Suppressor macrophage (primary cell): Measurements from ENCODE around the gene TBX20.
A peak's percentile ranks its signal among the peaks of the same experiment; 100 is the strongest.
"Not testable (repeated sequence)": the region's sequence is repeated elsewhere in the genome, so short reads cannot be mapped to it uniquely, and the experiment has no call there.

Experiments used
- DNase-seq, 4 experiments: peaks; one replicate each; pipeline ENCODE4 v3.0.0-alpha.2; 2020 to 2022

Gene TBX20

GRCh38 chr7:35220176-35220575 is 33.7 kb downstream of the TBX20 start:
- DNase-seq = not testable (repeated sequence)

GRCh38 chr7:35216033-35216432 is 37.9 kb downstream of the TBX20 start:
- DNase-seq = not testable (repeated sequence)

GRCh38 chr7:35215063-35215462 is 38.8 kb downstream of the TBX20 start:
- DNase-seq = not testable (repeated sequence)

GRCh38 chr7:35206924-35207323 is 47.0 kb downstream of the TBX20 start:
- DNase-seq = not testable (repeated sequence)

GRCh38 chr7:35204850-35205249 is 49.0 kb downstream of the TBX20 start:
- not testable (repeated sequence) for DNase-seq

GRCh38 chr7:35204031-35204430 is 49.9 kb downstream of the TBX20 start:
- not testable (repeated sequence) for DNase-seq

- DNase-seq = not testable (repeated sequence)
Observed at GRCh38 chr7:35202353-35202752, 51.5 kb downstream of the TBX20 start.

GRCh38 chr7:35200170-35200569 is 53.7 kb downstream of the TBX20 start:
- not testable (repeated sequence) for DNase-seq

GRCh38 chr7:35198370-35199140 is 55.3 kb downstream of the TBX20 start:
- DNase-seq = not testable (repeated sequence)

- not testable (repeated sequence) for DNase-seq
Observed at GRCh38 chr7:35191571-35191970, 62.3 kb downstream of the TBX20 start.

GRCh38 chr7:35190146-35190773 is 63.6 kb downstream of the TBX20 start:
- DNase-seq = not testable (repeated sequence)

GRCh38 chr7:35186751-35187150 is 67.1 kb downstream of the TBX20 start:
- DNase-seq = not testable (repeated sequence)

- DNase-seq = peak in 1 of 4 experiments; percentile 4
Observed at GRCh38 chr7:35185908-35186731, 67.8 kb downstream of the TBX20 start.

GRCh38 chr7:35185578-35185907 is 68.4 kb downstream of the TBX20 start:
- DNase-seq = not testable (repeated sequence)

GRCh38 chr7:35184961-35185360 is 68.9 kb downstream of the TBX20 start:
- DNase-seq = not testable (repeated sequence)

GRCh38 chr7:35183873-35184503 is 69.9 kb downstream of the TBX20 start:
- not testable (repeated sequence) for DNase-seq

- DNase-seq = not testable (repeated sequence)
Observed at GRCh38 chr7:35180665-35181064, 73.2 kb downstream of the TBX20 start.

GRCh38 chr7:35173176-35173575 is 80.7 kb downstream of the TBX20 start:
- DNase-seq = not testable (repeated sequence)

- not testable (repeated sequence) for DNase-seq
Observed at GRCh38 chr7:35172131-35172530, 81.8 kb downstream of the TBX20 start.

GRCh38 chr7:35167658-35168057 is 86.2 kb downstream of the TBX20 start:
- DNase-seq = not testable (repeated sequence)

GRCh38 chr7:35167158-35167557 is 86.7 kb downstream of the TBX20 start:
- DNase-seq = not testable (repeated sequence)

GRCh38 chr7:35161059-35161740 is 92.7 kb downstream of the TBX20 start:
- DNase-seq = not testable (repeated sequence)
